ENCODE data around the gene THBS1. TPM values are rescaled to one million over a fixed set of nuclear protein-coding genes. Genes with fewer than 3 reads are reported as not detected.

Gene THBS1
- total and polyA plus RNA-seq, 9 donors, result 45.5 to 137 (median 74.5) TPM

- H3K4me1 ChIP-seq (ENCODE audit: control insufficient read depth, insufficient read depth, low read length), result peaks cover 7% of the 10 kb centered on the region
- no peak overlapping the region for H3K4me3 ChIP-seq (ENCODE audit: low read length)
- H3K27me3 ChIP-seq (ENCODE audit: control insufficient read depth, insufficient read depth, low read length), result no peaks in the 10 kb centered on the region
- H3K9me3 ChIP-seq (replicated peaks; ENCODE audit: control insufficient read depth, low read depth, low read length), result no peaks in the 10 kb centered on the region
- no CpG with 5 or more reads among the region's 2 CpGs for WGBS (ENCODE audit: insufficient coverage)
- H3K27ac ChIP-seq (ENCODE audit: low read length), result no peak overlapping the region
- H3K36me3 ChIP-seq (ENCODE audit: control insufficient read depth, insufficient read depth, low read length), result no peaks in the 10 kb centered on the region
- no peak for DNase-seq
These were observed 15.0 kb upstream of the THBS1 start for GRCh38 chr15:39565851-39566250.

GRCh38 chr15:39573287-39573686 is 7.6 kb upstream of the THBS1 start:
- H3K9me3 ChIP-seq (replicated peaks; ENCODE audit: control insufficient read depth, low read depth, low read length), result no peaks in the 10 kb centered on the region
- no peaks in the 10 kb centered on the region for H3K36me3 ChIP-seq (ENCODE audit: control insufficient read depth, insufficient read depth, low read length)
- no peaks in the 10 kb centered on the region for H3K27me3 ChIP-seq (ENCODE audit: control insufficient read depth, insufficient read depth, low read length)
- DNase-seq, result no peak
- WGBS (ENCODE audit: insufficient coverage), result 100% methylated on average over 1 of the region's 2 CpGs
- no peak overlapping the region for H3K27ac ChIP-seq (ENCODE audit: low read length)
- no peak overlapping the region for H3K4me3 ChIP-seq (ENCODE audit: low read length)
- H3K4me1 ChIP-seq (ENCODE audit: control insufficient read depth, insufficient read depth, low read length), result no peaks in the 10 kb centered on the region

- Histone ChIP-seq H3K4me3 (ENCODE audit: low read length) (no peak overlapping the region), H3K9me3 (replicated peaks; ENCODE audit: control insufficient read depth, low read depth, low read length) (no peaks in the 10 kb centered on the region), H3K27ac (ENCODE audit: low read length) (no peak overlapping the region), H3K36me3 (ENCODE audit: control insufficient read depth, insufficient read depth, low read length) (no peaks in the 10 kb centered on the region), H3K4me1 (ENCODE audit: control insufficient read depth, insufficient read depth, low read length) (peaks cover under 1% of the 10 kb centered on the region), H3K27me3 (ENCODE audit: control insufficient read depth, insufficient read depth, low read length) (no peaks in the 10 kb centered on the region)
- DNase-seq, result peak; percentile 39
- 100% methylated on average over 1 of the region's 4 CpGs for WGBS (ENCODE audit: insufficient coverage)
These were observed 7.0 kb upstream of the THBS1 start for GRCh38 chr15:39573844-39574243.

- Histone ChIP-seq H3K4me1 (ENCODE audit: control insufficient read depth, insufficient read depth, low read length) (peaks cover 5% of the 10 kb centered on the region), H3K36me3 (ENCODE audit: control insufficient read depth, insufficient read depth, low read length) (no peaks in the 10 kb centered on the region), H3K27me3 (ENCODE audit: control insufficient read depth, insufficient read depth, low read length) (no peaks in the 10 kb centered on the region), H3K9me3 (replicated peaks; ENCODE audit: control insufficient read depth, low read depth, low read length) (no peaks in the 10 kb centered on the region), H3K27ac (ENCODE audit: low read length) (no peak overlapping the region), H3K4me3 (ENCODE audit: low read length) (no peak overlapping the region)
- no CpG with 5 or more reads among the region's 1 CpG for WGBS (ENCODE audit: insufficient coverage)
- DNase-seq, result no peak
These were observed 6.5 kb upstream of the THBS1 start for GRCh38 chr15:39574427-39574826.

- H3K4me1 ChIP-seq (ENCODE audit: control insufficient read depth, insufficient read depth, low read length), result peaks cover 11% of the 10 kb centered on the region
- 91% methylated on average over 4 of the region's 6 CpGs for WGBS (ENCODE audit: insufficient coverage)
- H3K36me3 ChIP-seq (ENCODE audit: control insufficient read depth, insufficient read depth, low read length), result no peaks in the 10 kb centered on the region
- H3K27me3 ChIP-seq (ENCODE audit: control insufficient read depth, insufficient read depth, low read length), result no peaks in the 10 kb centered on the region
- no peak overlapping the region for H3K27ac ChIP-seq (ENCODE audit: low read length)
- no peak for DNase-seq
- no peak overlapping the region for H3K4me3 ChIP-seq (ENCODE audit: low read length)
- no peaks in the 10 kb centered on the region for H3K9me3 ChIP-seq (replicated peaks; ENCODE audit: control insufficient read depth, low read depth, low read length)
These were observed 5.7 kb upstream of the THBS1 start for GRCh38 chr15:39575180-39575579.

- Histone ChIP-seq H3K4me3 (ENCODE audit: low read length) (no peak overlapping the region), H3K36me3 (ENCODE audit: control insufficient read depth, insufficient read depth, low read length) (peaks cover 15% of the 10 kb centered on the region), H3K27me3 (ENCODE audit: control insufficient read depth, insufficient read depth, low read length) (peaks cover 3% of the 10 kb centered on the region), H3K4me1 (ENCODE audit: control insufficient read depth, insufficient read depth, low read length) (peaks cover 26% of the 10 kb centered on the region), H3K27ac (ENCODE audit: low read length) (peak overlapping the region; percentile 96), H3K9me3 (replicated peaks; ENCODE audit: control insufficient read depth, low read depth, low read length) (no peaks in the 10 kb centered on the region)
- no CpG with 5 or more reads among the region's 5 CpGs for WGBS (ENCODE audit: insufficient coverage)
- no peak for DNase-seq
These were observed 1.9 kb upstream of the THBS1 start for GRCh38 chr15:39578851-39579486.

- H3K9me3 ChIP-seq (replicated peaks; ENCODE audit: control insufficient read depth, low read depth, low read length), result no peaks in the 10 kb centered on the region
- peaks cover 3% of the 10 kb centered on the region for H3K27me3 ChIP-seq (ENCODE audit: control insufficient read depth, insufficient read depth, low read length)
- peaks cover 18% of the 10 kb centered on the region for H3K36me3 ChIP-seq (ENCODE audit: control insufficient read depth, insufficient read depth, low read length)
- H3K4me3 ChIP-seq (ENCODE audit: low read length), result peak overlapping the region; percentile 39
- peak; percentile 92 for DNase-seq
- WGBS (ENCODE audit: insufficient coverage), result 8% methylated on average over 11 of the region's 18 CpGs
- peaks cover 28% of the 10 kb centered on the region for H3K4me1 ChIP-seq (ENCODE audit: control insufficient read depth, insufficient read depth, low read length)
- peak overlapping the region; percentile 96 for H3K27ac ChIP-seq (ENCODE audit: low read length)
These were observed 1.3 kb upstream of the THBS1 start for GRCh38 chr15:39579487-39580116.

GRCh38 chr15:39580117-39580484 is 778 bp upstream of the THBS1 start:
- Histone ChIP-seq H3K27me3 (ENCODE audit: control insufficient read depth, insufficient read depth, low read length) (peaks cover 3% of the 10 kb centered on the region), H3K36me3 (ENCODE audit: control insufficient read depth, insufficient read depth, low read length) (peaks cover 22% of the 10 kb centered on the region), H3K9me3 (replicated peaks; ENCODE audit: control insufficient read depth, low read depth, low read length) (no peaks in the 10 kb centered on the region), H3K27ac (ENCODE audit: low read length) (peak overlapping the region; percentile 96), H3K4me1 (ENCODE audit: control insufficient read depth, insufficient read depth, low read length) (peaks cover 28% of the 10 kb centered on the region), H3K4me3 (ENCODE audit: low read length) (peak overlapping the region; percentile 70)
- DNase-seq, result peak; percentile 98
- WGBS (ENCODE audit: insufficient coverage), result 0% methylated on average over 28 of the region's 29 CpGs

- peaks cover 30% of the 10 kb centered on the region for H3K4me1 ChIP-seq (ENCODE audit: control insufficient read depth, insufficient read depth, low read length)
- H3K27me3 ChIP-seq (ENCODE audit: control insufficient read depth, insufficient read depth, low read length), result peaks cover 3% of the 10 kb centered on the region
- H3K27ac ChIP-seq (ENCODE audit: low read length), result peak overlapping the region; percentile 94
- DNase-seq, result no peak
- peak overlapping the region; percentile 70 for H3K4me3 ChIP-seq (ENCODE audit: low read length)
- 3% methylated on average over 17 of the region's 18 CpGs for WGBS (ENCODE audit: insufficient coverage)
- no peaks in the 10 kb centered on the region for H3K9me3 ChIP-seq (replicated peaks; ENCODE audit: control insufficient read depth, low read depth, low read length)
- H3K36me3 ChIP-seq (ENCODE audit: control insufficient read depth, insufficient read depth, low read length), result peaks cover 32% of the 10 kb centered on the region
These were observed 438 bp downstream of the THBS1 start for GRCh38 chr15:39581242-39581792.

- 44% methylated on average over 10 of the region's 13 CpGs for WGBS (ENCODE audit: insufficient coverage)
These were observed 960 bp downstream of the THBS1 start for GRCh38 chr15:39581793-39582285.

More at GRCh38 chr15:39581793-39582285, 960 bp downstream of the THBS1 start:
- Histone ChIP-seq H3K27me3 (ENCODE audit: control insufficient read depth, insufficient read depth, low read length) (peaks cover 3% of the 10 kb centered on the region), H3K36me3 (ENCODE audit: control insufficient read depth, insufficient read depth, low read length) (peaks cover 38% of the 10 kb centered on the region), H3K4me3 (ENCODE audit: low read length) (peak overlapping the region; percentile 70), H3K27ac (ENCODE audit: low read length) (peak overlapping the region; percentile 94), H3K4me1 (ENCODE audit: control insufficient read depth, insufficient read depth, low read length) (peaks cover 30% of the 10 kb centered on the region), H3K9me3 (replicated peaks; ENCODE audit: control insufficient read depth, low read depth, low read length) (no peaks in the 10 kb centered on the region)
- peak; percentile 64 for DNase-seq

Measured in muscle of leg (tissue), 11 donors.